ES-I3 (cell line): ENCODE data around the gene NAPB.
A peak's percentile ranks its signal among the peaks of the same experiment; 100 is the strongest.
"Not testable (repeated sequence)": the region's sequence is repeated elsewhere in the genome, so short reads cannot be mapped to it uniquely, and the experiment has no call there.

Source experiments
- H3K36me3 ChIP-seq: 2 replicates; pipeline ENCODE4 v1.6.1; 2013; ENCODE audit warnings: mild to moderate bottlenecking, low read length, control low read depth, moderate library complexity; ENCODE audit not compliant: insufficient read depth
- H3K4me1 ChIP-seq: 2 replicates; pipeline ENCODE4 v1.6.1; 2013; ENCODE audit warnings: mild to moderate bottlenecking, control low read depth, low read length; ENCODE audit not compliant: insufficient read depth
- H3K9ac ChIP-seq: 2 replicates; pipeline ENCODE4 v1.6.1; 2013; ENCODE audit warnings: low read depth, mild to moderate bottlenecking, low read length, moderate library complexity
- H3K9me3 ChIP-seq: 2 replicates; pipeline ENCODE4 v1.6.1; 2013; ENCODE audit warnings: mild to moderate bottlenecking, low read length, moderate library complexity; ENCODE audit not compliant: control insufficient read depth, insufficient read depth

NAPB gene

DNA sequence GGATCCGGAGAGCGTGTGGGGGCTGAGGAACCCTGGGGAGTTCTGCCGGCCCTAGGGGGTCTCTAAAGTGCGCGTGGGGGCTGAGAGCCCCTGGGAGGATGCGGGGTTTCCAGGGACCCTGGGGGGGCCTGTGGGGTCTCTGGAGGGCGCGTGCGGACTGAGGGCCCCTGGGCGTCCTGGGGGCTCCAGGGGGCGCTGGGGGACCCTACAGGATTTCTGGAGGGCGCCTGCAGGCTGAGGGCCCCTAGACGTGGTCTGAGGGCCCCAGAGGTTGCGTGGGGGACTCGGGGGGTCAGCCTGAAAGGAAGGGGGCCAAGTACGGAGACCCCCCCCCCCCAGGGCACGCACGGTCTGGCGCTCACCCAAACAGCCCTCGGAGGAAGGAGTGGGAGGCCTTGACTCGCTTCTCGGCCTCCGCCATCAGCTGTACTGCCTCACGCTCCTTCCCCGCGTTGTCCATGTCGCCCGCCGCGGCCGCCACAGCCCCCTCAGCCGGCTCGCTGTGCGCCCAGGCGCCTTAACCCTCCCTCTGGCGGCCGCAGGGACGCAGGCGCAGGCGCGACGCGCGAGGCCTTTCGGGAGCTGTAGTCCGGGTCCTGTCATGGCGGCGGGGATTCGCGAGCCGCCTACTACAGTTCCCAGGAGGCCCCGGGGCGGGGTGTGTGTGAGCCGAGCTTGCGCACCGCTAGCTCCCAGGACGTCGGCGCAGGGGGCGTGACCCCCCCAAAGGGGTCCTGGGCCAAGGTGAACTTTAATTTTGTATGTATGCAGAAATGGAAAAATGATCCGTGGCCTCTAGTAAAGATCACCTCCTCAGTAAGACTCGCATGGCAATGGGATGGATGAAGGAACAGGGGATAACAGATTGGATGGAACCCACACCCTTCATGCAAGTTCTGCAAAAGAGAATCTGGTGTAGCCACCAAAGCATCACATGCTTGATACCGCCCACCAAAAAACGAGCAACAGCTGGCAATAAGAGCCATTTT is at the start of gene NAPB:
TSS of gene NAPB (minus strand) at position 546 of the 989 bp plus-strand sequence. CDS start at position 460, 86 bp downstream.
- H3K9me3 ChIP-seq, result no peaks in the 10 kb centered on the region
- peak within 1 kb of the TSS; percentile 82 for H3K9ac ChIP-seq
- H3K4me1 ChIP-seq, result no peaks in the 10 kb centered on the region
- H3K36me3 ChIP-seq, result no peaks in the 10 kb centered on the region

DNA sequence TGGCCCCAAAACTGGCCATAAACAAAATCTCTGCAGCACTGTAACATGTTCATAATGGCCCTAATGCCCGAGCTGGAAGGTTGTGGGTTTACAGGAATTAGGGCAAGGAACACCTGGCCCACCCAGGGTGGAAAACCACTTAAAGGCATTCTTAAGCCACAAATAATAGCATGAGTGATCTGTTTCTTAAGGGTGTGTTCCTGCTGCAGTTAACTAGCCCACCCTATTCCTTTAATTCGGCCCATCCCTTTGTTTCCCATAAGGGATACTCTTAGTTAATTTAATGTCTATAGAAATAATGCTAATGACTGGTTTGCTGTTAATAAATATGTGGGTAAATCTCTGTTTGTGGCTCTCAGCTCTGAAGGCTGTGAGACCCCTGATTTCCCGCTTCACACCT is 45.7 kb upstream of the NAPB start:
- not testable (repeated sequence) for H3K36me3 ChIP-seq, H3K9ac ChIP-seq, H3K4me1 ChIP-seq
- peaks cover 18% of the 10 kb centered on the region for H3K9me3 ChIP-seq

- Histone ChIP-seq H3K4me1 (0 out of 2 replicates have a peak, but pooled peaks cover 3% of the 10 kb centered on the region), H3K9ac (no peak overlapping the region), H3K9me3 (peaks cover 11% of the 10 kb centered on the region; the same call in 1 of the 2 replicates), H3K36me3 (no peaks in the 10 kb centered on the region)
Measured at GRCh38 chr20:23461180-23461579, 39.9 kb upstream of the NAPB start.

DNA sequence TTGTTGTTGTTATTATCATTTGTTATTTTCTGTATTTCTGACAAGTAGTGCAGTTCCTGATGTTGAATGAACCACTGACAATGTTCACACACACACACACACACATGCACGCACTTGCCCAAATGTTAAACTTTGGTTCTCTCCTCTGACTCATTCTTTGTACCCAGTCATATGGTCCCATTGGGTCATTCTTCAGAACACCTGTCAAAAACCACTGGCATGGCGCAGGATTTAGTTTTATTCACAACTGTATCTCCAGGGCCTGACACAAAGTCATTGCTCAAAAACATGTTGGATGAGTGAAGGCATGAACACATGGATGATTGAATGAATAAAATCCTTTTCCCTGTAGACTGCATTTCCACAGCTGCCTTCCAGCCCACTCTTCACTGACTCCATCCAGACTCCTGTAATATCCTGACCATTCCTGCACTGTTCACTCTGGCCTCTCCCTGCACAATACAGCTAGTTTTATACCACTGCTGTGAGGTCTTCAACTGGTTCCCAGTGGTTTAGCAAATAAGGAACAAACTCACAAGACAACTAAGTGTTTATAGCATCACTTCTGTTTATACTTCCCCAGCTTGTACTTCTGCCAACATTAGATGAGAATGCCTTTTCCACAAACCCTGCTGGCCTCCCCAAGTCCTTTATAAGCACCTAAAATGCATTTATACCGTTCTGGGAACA is 38.3 kb upstream of the NAPB start:
- Histone ChIP-seq H3K9ac (no peak overlapping the region), H3K9me3 (no peaks in the 10 kb centered on the region; the same call in 1 of the 2 replicates), H3K36me3 (no peaks in the 10 kb centered on the region), H3K4me1 (0 out of 2 replicates have a peak, but pooled peaks cover 3% of the 10 kb centered on the region)

DNA sequence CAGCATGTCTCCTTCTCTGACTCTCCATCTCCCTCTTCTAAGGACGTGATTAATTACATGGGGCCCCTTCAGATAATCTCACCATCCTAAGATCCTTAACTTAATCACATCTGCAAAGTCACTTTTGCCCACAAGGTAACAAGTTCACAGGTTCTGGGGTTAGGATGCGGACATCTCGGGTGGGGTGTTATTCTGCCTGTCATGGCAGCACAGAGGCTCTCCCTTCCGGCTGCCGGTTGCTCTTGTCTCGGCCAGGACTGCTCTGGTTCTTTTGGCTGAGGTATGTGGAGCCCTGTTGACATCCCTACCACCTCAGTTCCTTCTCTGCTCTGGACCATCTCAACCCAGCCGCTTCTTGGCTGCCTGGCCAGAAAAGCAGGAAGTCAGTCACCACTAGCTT is 35.6 kb upstream of the NAPB start:
- H3K9me3 ChIP-seq, result no peaks in the 10 kb centered on the region; the same call in 1 of the 2 replicates

DNA sequence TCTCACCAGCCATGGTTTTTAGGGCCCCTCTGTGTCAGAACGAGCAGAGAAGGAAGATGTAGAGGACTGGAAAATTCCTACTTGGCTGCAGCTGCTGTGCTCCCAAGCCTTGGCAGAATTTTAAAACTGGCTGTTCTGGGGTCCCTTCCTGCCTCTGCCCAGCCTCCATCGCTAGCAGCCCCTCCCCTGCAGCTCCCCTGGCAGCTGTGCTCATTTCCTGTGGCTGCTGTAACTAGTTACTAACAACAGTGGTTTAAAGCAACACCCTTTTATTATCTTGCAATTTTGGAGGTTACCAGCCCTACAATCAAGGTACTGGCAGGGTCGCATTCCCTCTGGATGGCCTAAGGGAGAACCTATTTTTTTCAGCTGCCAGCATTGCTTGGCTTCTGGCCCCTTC is 35.1 kb upstream of the NAPB start:
- Histone ChIP-seq H3K36me3 (no peaks in the 10 kb centered on the region), H3K4me1 (peaks cover 7% of the 10 kb centered on the region; the same call in 1 of the 2 replicates), H3K9me3 (no peaks in the 10 kb centered on the region; the same call in 1 of the 2 replicates), H3K9ac (no peak overlapping the region)

More for the DNA sequence above, 35.6 kb upstream of the NAPB start:
- H3K9ac ChIP-seq, result no peak overlapping the region
- H3K36me3 ChIP-seq, result no peaks in the 10 kb centered on the region
- H3K4me1 ChIP-seq, result peaks cover 7% of the 10 kb centered on the region; the same call in 1 of the 2 replicates

- H3K4me1 ChIP-seq, result peaks cover 6% of the 10 kb centered on the region; the same call in 1 of the 2 replicates
- H3K9ac ChIP-seq, result no peak overlapping the region
- no peaks in the 10 kb centered on the region for H3K36me3 ChIP-seq
- H3K9me3 ChIP-seq, result no peaks in the 10 kb centered on the region; the same call in 1 of the 2 replicates
Measured at GRCh38 chr20:23455639-23456038, 34.4 kb upstream of the NAPB start.

DNA sequence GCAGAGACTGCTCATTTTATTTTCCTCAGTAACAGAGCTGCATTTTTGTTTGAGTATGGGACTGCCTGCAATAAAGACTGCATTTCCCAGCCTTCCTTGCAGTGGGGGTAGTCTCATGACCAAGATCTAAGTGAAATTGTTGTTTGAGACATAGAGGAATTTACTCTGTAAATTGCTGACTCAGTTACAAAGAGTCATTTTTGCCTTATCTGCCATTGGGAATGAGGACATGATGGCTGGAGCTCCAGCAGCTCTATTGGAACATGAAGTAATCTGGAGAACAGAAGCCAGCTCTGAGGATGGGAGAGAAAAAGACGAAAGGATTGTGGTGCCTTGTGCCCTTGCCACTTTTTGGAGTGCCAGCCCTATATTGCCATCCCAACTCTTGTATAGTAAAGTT is 33.5 kb upstream of the NAPB start:
- H3K9me3 ChIP-seq, result no peaks in the 10 kb centered on the region; the same call in 1 of the 2 replicates
- H3K36me3 ChIP-seq, result no peaks in the 10 kb centered on the region
- H3K9ac ChIP-seq, result no peak overlapping the region
- H3K4me1 ChIP-seq, result peaks cover 4% of the 10 kb centered on the region; the same call in 1 of the 2 replicates

DNA sequence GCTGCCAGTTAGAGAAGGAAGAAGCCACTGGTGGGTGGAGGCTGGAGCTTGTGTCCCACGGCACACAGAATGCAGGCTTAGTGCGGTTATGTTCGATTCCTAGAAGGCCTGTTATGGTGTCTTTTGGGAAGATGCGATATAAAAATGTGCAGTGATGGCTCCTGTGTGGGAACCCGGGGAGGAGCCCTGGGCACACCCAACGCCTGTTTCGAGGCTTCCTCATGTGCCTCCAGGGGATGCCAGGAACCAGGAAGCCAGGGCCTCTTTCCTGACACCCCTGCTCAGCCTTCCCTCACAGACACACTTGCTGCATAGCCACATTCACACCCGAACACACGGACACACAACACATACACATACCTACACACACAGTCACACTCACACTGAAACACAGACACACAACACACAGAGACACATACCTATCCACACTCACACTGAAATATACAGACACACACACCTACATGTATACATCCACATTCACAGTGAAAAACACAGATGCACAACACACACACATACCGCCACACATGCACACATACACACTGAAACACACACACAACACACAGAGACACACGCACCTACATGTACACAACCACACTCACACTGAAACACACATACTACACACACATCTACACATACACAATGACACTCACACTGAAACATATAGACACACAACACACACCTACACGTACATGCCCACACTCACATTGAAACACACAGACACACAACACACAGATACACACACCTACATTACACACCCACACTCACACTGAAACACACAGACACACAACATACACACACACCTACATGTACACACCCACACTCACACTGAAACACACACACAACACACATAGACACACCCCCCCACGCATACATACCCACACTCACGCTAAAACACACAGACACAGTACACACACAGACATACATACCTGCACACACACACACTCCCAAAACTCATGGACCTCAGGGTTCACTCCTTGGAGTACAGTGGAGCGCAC is 32.6 kb upstream of the NAPB start:
- H3K4me1 ChIP-seq, result peaks cover 4% of the 10 kb centered on the region; the same call in 1 of the 2 replicates
- no peaks in the 10 kb centered on the region; the same call in 1 of the 2 replicates for H3K9me3 ChIP-seq
- H3K9ac ChIP-seq, result no peak overlapping the region
- no peaks in the 10 kb centered on the region for H3K36me3 ChIP-seq

- Histone ChIP-seq H3K36me3 (no peaks in the 10 kb centered on the region), H3K4me1 (peaks cover 4% of the 10 kb centered on the region; the same call in 1 of the 2 replicates), H3K9ac (no peak within 1 kb of the TSS), H3K9me3 (no peaks in the 10 kb centered on the region; the same call in 1 of the 2 replicates)
Measured at GRCh38 chr20:23452776-23453175, 31.5 kb upstream of the NAPB start, which contains the start of gene CST11. CST11 (minus strand) TSS chr20:23452876; CDS start chr20:23452811, 65 bp downstream.

- Histone ChIP-seq H3K36me3 (no peaks in the 10 kb centered on the region), H3K9me3 (no peaks in the 10 kb centered on the region; the same call in 1 of the 2 replicates), H3K4me1 (peaks cover 4% of the 10 kb centered on the region; the same call in 1 of the 2 replicates), H3K9ac (no peak overlapping the region)
Measured at GRCh38 chr20:23451956-23452487, 30.7 kb upstream of the NAPB start.

GRCh38 chr20:23450877-23451276 is 29.6 kb upstream of the NAPB start:
- Histone ChIP-seq H3K9me3 (no peaks in the 10 kb centered on the region), H3K36me3 (no peaks in the 10 kb centered on the region), H3K9ac (no peak overlapping the region), H3K4me1 (peaks cover 4% of the 10 kb centered on the region; the same call in 1 of the 2 replicates)

DNA sequence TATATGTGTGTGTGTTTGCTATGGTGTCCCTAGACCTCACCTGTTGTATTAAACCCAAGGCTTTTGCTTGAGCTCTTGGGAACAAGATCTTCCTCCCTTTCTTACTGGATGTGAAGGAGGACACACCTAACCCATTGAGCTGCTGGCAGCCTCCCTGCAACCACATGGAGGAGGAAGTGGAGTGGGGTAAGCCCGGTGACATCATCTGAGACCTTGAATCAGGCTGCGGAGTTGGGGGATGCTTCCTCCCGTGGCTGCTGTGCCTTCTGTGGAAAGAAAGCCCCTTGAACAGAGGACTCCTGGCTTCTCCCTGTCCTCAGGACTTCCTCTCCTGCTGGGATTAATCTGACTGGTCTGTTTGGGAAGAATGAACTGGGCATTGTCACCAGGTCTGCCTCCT is 28.1 kb upstream of the NAPB start:
- Histone ChIP-seq H3K9ac (no peak overlapping the region), H3K4me1 (peaks cover 4% of the 10 kb centered on the region; the same call in 1 of the 2 replicates), H3K36me3 (no peaks in the 10 kb centered on the region), H3K9me3 (no peaks in the 10 kb centered on the region)
